Hematopoietic multipotent progenitor cell treated with erythropoietin and hydrocortisone succinate and interleukin-3 and kit ligand, for 17 days (in vitro differentiated cells): ENCODE data around the gene SLC12A3.
A peak's percentile ranks its signal among the peaks of the same experiment; 100 is the strongest.
"Not testable (repeated sequence)": the region's sequence is repeated elsewhere in the genome, so short reads cannot be mapped to it uniquely, and the experiment has no call there.

ENCODE experiments used
- DNase-seq: peaks from one replicate; pipeline ENCODE4 v3.0.0-alpha.2; 2015; ENCODE audit warnings: low spot score

SLC12A3 gene

DNA sequence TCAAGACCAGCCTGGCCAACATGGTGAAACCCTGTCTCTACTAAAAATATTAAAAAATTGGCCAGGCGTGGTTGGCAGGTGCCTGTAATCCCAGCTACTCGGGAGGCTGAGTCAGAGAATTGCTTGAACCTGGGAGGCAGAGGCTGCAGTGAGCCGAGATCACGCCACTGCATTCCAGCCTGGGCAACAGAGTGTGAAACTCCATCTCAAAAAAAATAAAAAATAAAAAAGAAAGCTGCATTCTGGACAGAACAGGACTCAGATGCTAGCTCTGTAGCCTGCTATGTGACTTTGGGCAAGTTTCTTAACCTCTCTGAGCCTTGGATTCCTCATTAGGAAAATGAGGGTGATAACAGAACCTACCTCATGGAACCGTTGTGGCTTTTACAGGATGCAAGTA, 3.8 kb downstream of the SLC12A3 start:
- not testable (repeated sequence) for DNase-seq

DNA sequence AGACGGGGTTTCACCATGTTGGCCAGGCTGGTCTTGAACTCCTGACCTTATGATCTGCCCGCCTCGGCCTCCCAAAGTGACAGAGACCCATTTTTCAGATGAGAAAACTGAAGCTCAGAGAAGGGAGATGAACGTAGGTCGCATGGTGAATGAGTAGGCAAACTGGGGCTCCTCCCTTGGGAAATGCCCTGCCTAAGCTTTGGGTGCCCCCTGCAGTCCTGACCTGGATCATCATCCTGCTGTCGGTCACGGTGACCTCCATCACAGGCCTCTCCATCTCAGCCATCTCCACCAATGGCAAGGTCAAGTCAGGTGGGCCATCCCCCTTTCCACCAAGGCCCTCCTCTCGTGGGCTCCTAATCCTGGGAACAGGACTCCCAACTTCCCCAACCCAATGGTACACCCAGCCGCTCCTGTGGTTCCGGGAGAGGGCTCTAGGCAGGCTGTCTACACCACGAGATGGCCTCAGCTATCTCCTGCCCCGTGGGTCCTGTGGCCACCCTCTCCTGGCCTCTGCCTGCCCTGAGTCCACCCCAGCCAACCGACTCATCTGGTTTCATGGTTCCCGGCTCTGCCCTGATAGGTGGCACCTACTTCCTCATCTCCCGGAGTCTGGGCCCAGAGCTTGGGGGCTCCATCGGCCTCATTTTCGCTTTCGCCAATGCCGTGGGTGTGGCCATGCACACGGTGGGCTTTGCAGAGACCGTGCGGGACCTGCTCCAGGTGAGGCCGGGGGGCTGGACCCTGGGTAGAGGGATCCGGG, 4.7 kb downstream of the SLC12A3 start:
- peak; percentile 22 for DNase-seq

GRCh38 chr16:56870276-56870888, 5.4 kb downstream of the SLC12A3 start:
- no peak for DNase-seq

DNA sequence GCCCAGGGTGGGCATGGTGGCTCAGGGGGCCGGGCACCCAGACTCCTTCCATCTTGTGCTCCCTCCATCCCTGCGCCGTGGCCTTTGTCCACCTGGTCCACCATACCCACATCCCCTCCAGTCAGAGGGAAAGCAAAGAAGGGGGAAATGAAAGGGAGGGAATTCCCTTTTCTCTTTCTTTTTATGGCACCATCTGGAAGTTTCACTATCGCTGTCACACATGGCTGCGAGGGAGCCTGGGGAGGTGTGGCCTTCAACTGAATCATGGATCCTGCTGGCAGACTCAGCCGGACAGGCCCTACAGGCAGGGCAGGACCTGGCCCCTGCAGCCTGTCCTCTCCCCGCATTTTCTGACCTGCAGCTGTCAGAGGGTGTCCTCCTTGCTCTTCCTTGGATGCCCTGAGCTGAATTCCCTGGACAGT, 6.2 kb downstream of the SLC12A3 start:
- DNase-seq = no peak

GRCh38 chr16:56872863-56873391, 7.9 kb downstream of the SLC12A3 start:
- DNase-seq = no peak

- DNase-seq = no peak
Measured at GRCh38 chr16:56874800-56875199, 9.8 kb downstream of the SLC12A3 start.

GRCh38 chr16:56876048-56876447, 11.0 kb downstream of the SLC12A3 start:
- no peak for DNase-seq

- DNase-seq = no peak
Measured at GRCh38 chr16:56877486-56878182, 12.6 kb downstream of the SLC12A3 start.

- DNase-seq = no peak
Measured at GRCh38 chr16:56878282-56878854, 13.4 kb downstream of the SLC12A3 start.

DNA sequence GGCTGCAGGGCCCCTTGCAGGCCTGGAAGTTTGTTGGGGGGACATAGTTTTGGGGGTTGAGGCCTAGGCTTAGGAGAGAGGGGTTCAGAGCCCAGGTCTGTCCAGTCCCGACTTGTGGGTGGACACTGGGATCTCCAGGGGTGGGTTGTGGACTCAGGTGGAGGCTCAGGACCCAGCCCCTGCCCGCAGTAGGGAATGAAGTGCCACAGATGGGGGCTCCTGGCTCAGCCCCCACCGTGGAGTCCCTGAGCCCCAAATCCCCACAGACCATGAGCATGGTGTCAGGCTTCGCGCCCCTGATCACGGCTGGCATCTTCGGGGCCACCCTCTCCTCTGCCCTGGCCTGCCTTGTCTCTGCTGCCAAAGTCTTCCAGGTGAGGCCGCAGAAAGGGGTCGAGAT, 14.3 kb downstream of the SLC12A3 start:
- no peak for DNase-seq

DNA sequence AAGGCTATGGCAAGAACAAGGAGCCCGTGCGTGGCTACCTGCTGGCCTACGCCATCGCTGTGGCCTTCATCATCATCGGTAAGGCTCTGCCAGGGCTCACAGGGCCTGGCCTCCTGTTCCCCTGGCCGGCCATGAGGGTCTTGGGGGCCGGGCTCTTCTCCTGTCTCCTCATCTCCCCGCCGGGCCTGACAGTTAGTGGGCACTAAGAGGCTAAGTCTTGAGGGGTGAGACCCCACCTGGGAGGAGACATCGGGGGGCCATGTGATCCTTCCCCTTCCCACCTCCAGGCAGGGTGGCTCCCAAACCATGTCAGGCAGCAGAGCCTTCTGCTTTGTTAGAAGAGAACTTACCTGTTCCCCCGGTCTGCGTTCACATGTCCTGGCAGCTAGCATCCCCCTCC, 15.2 kb downstream of the SLC12A3 start:
- no peak for DNase-seq

- DNase-seq = no peak
Measured at GRCh38 chr16:56880685-56881084, 15.7 kb downstream of the SLC12A3 start.

- DNase-seq = no peak
Measured at GRCh38 chr16:56882077-56882800, 17.2 kb downstream of the SLC12A3 start.

DNA sequence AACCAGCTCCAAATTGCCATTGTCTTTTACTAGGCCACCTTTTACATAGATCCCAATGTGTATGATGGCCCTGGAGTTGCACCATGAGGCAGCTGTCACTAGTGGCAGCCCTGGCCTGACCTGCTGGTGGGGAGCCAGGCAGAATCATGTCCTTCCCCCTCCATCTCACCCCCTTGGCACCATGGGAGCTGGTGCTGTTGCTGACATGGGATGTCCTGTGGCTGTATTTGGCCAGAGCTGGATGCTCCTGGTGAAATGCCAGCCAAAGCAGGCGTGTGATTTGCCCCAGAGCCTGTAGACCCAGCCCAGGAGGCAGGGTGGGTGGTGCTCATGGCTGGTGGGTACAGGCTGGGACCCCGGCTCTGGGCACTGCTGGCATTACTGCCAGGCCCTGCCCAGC, 18.6 kb downstream of the SLC12A3 start:
- DNase-seq = no peak

GRCh38 chr16:56884026-56884582, 19.1 kb downstream of the SLC12A3 start:
- no peak for DNase-seq

DNA sequence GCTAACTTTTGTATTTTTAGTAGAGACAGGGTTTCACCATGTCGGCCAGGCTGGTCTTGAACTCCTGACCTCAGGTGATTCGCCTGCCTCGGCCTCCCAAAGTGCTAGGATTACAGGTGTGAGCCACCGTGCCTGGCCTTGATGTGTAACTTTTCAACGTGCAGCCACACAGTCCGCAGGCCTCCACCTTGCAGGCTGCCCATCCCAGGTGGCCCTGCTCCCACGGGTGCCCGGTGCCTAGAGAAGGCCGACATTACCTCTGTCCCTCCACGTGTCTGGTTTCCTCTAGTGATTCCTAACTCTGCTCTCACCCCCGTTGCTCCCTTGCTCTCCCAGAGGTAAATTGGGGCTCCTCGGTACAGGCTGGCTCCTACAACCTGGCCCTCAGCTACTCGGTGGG, 19.9 kb downstream of the SLC12A3 start:
- DNase-seq = not testable (repeated sequence)

DNA sequence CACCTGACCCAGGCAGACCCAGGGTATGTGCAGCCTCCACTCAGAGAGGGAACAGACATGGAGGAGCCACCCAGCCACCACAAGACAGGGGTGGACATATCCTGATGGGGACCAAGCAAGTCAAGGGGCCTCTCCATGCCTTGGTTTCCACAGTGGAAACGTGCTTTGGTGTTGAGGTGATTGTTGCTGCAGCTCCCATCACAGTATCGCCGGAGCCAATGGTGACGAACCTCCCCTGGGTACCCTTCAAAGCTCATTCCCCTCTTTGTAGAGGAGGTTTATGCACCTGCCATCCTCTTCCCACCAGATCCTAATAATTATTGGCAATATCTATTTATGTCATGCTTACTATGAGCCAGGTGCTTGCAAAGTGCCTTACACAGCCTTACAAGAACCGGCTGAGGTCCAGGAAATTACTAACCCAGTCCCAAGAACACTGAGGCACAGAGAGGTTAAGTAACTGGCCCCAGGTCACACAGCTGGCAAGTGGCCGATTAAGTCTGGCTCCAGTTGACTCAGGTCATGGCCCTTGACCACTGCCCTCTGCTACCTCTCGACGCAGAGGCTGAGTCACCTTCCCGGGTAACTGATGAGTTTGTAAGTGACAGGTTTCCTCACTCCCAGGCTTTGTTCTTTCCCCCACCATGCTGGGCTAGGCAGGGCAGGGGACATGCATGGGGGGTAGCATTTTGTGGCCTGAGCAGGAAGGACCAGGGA, 20.6 kb downstream of the SLC12A3 start:
- no peak for DNase-seq

DNA sequence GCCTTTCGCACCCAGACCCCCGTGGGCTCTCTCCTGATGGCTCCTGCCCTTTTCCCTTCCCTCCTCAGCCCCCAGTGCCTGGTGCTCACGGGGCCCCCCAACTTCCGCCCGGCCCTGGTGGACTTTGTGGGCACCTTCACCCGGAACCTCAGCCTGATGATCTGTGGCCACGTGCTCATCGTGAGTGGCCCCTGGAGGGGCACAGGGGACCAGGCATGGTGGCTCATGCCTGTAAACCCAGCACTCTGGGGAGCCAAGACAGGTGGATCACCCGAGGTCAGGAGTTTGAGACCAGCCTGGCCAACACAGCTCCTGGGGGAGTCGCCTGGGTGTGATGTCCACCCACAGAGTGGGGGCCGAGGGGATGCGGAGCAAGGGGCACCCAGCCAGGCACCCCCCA, 21.3 kb downstream of the SLC12A3 start:
- DNase-seq = no peak

- DNase-seq = no peak
Measured at GRCh38 chr16:56886826-56887225, 21.8 kb downstream of the SLC12A3 start.

GRCh38 chr16:56888806-56889205, 23.8 kb downstream of the SLC12A3 start:
- no peak for DNase-seq

GRCh38 chr16:56889206-56889605, 24.2 kb downstream of the SLC12A3 start:
- DNase-seq = no peak
